Measurements from ENCODE around the gene SLC23A2. TPM values are rescaled to one million over a fixed set of nuclear protein-coding genes. Genes with fewer than 3 reads are reported as not detected.
A peak's percentile ranks its signal among the peaks of the same experiment; 100 is the strongest.

The SLC23A2 gene
- polyA plus RNA-seq, 3 donors: 3.3 to 28.4 (median 6.4) TPM

GRCh38 chr20:4952229-4952628 is 49.1 kb downstream of the SLC23A2 start:
- no peak overlapping the region for H3K27ac Mint-ChIP-seq
- peaks cover 6 to 31% of the 10 kb centered on the region in 2 donors for H3K36me3 ChIP-seq (replicated peaks in 1 of 2; ENCODE audit: control insufficient read depth in 1 of 2, insufficient read depth in 2 of 2, low read length in 2 of 2)

DNA sequence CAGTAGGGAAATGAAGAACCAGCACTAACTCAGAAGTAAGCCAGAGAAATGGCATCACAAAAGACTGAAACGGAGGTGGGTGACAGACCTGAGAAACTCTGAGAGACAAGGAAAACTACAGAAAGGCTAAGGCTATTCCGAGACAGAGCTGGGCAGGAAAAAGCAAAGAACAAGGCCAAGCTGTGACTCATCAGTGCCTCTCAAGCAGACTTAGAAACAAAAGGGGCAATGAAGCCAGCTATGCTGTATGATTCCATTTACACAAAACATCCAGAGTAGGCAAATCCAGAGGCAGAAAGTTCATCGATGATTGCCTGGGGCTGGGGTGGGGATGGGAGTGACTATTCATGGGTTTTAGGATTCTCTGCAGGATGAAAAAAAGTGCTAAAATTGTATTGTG is 50.0 kb downstream of the SLC23A2 start:
- Histone ChIP-seq H3K36me3 (replicated peaks in 1 of 2; ENCODE audit: control insufficient read depth in 1 of 2, insufficient read depth in 2 of 2, low read length in 2 of 2) (peaks cover 6 to 40% of the 10 kb centered on the region in 2 donors), H3K9ac (ENCODE audit: insufficient read depth, low read length, poor library complexity, severe bottlenecking) (no peak overlapping the region), H4K20me1 (ENCODE audit: insufficient read depth, low read length) (peaks cover 43% of the 10 kb centered on the region), H3K4me1 (ENCODE audit: control insufficient read depth in 1 of 2, insufficient read depth in 2 of 2, low read length in 2 of 2) (no peaks in the 10 kb centered on the region), H3K4me3 (replicated peaks in 1 of 3; ENCODE audit: low read depth in 2 of 3, low read length in 3 of 3) (no peak overlapping the region), H3K79me2 (ENCODE audit: insufficient read depth, low read length) (peaks cover 35% of the 10 kb centered on the region), H3K27me3 (ENCODE audit: control insufficient read depth in 2 of 2, insufficient read depth in 2 of 2, low read length in 2 of 2) (no peaks in the 10 kb centered on the region), H3K9me3 (replicated peaks in 1 of 2; ENCODE audit: control insufficient read depth in 1 of 2, insufficient read depth in 1 of 2, low read length in 2 of 2) (no peaks in the 10 kb centered on the region), H3K4me2 (replicated peaks; ENCODE audit: extremely low read depth, low read length, poor library complexity, severe bottlenecking) (no peak overlapping the region), H2AFZ (ENCODE audit: insufficient read depth, low read depth, low read length, poor library complexity, severe bottlenecking) (no peak overlapping the region), H3K27ac (ENCODE audit: low read depth in 1 of 2, low read length in 2 of 2) (no peak overlapping the region)
- H3K9me3 Mint-ChIP-seq: no peaks in the 10 kb centered on the region
- peaks cover 41 to 55% of the 10 kb centered on the region in 2 donors for H3K36me3 Mint-ChIP-seq
- intact Hi-C loops (cut with micrococcal nuclease): loop anchor here in 1 of 2 donors (10.0 kb wide), 1 partner anchor 346 kb away; no protein-coding TSS in a partner anchor
- H3K27ac Mint-ChIP-seq: peak overlapping the region in 2 of 7 donors; percentile 9 to 18
- H3K4me3 Mint-ChIP-seq: no peak overlapping the region
- H3K27me3 Mint-ChIP-seq (ENCODE audit: low read depth in 3 of 3): no peaks in the 10 kb centered on the region
- H3K4me1 Mint-ChIP-seq: peaks cover 17% of the 10 kb centered on the region
- DNase-seq: no peak
- 100% methylated on average over 1 of the region's 3 CpGs for WGBS (ENCODE audit: insufficient coverage)
- no peak for TF ChIP-seq CTCF (IDR thresholded peaks at IDR 0.05)

More at GRCh38 chr20:4952229-4952628, 49.1 kb downstream of the SLC23A2 start:
- no CpG with 5 or more reads among the region's 1 CpG for WGBS (ENCODE audit: insufficient coverage)
- no peaks in the 10 kb centered on the region for H3K4me1 ChIP-seq (ENCODE audit: control insufficient read depth in 1 of 2, insufficient read depth in 2 of 2, low read length in 2 of 2)
- Mint-ChIP-seq H3K4me3 (no peak overlapping the region), H3K9me3 (no peaks in the 10 kb centered on the region), H3K36me3 (peaks cover 33 to 46% of the 10 kb centered on the region in 2 donors), H3K27me3 (ENCODE audit: low read depth in 3 of 3) (no peaks in the 10 kb centered on the region), H3K4me1 (peaks cover 15% of the 10 kb centered on the region)
- no peaks in the 10 kb centered on the region for H3K9me3 ChIP-seq (replicated peaks in 1 of 2; ENCODE audit: control insufficient read depth in 1 of 2, insufficient read depth in 1 of 2, low read length in 2 of 2)
- no peak overlapping the region for H2AFZ ChIP-seq (ENCODE audit: insufficient read depth, low read depth, low read length, poor library complexity, severe bottlenecking)
- no peak overlapping the region for H3K4me3 ChIP-seq (replicated peaks in 1 of 3; ENCODE audit: low read depth in 2 of 3, low read length in 3 of 3)
- peaks cover 37% of the 10 kb centered on the region for H3K79me2 ChIP-seq (ENCODE audit: insufficient read depth, low read length)
- no peak for DNase-seq
- no peak overlapping the region for H3K9ac ChIP-seq (ENCODE audit: insufficient read depth, low read length, poor library complexity, severe bottlenecking)
- intact Hi-C loops (cut with micrococcal nuclease): loop anchor here in 1 of 2 donors (10.0 kb wide), 1 partner anchor 347 kb away; no protein-coding TSS in a partner anchor
- TF ChIP-seq CTCF (IDR thresholded peaks at IDR 0.05): no peak
- no peaks in the 10 kb centered on the region for H3K27me3 ChIP-seq (ENCODE audit: control insufficient read depth in 2 of 2, insufficient read depth in 2 of 2, low read length in 2 of 2)
- no peak overlapping the region for H3K4me2 ChIP-seq (replicated peaks; ENCODE audit: extremely low read depth, low read length, poor library complexity, severe bottlenecking)
- peaks cover 36% of the 10 kb centered on the region for H4K20me1 ChIP-seq (ENCODE audit: insufficient read depth, low read length)
- no peak overlapping the region for H3K27ac ChIP-seq (ENCODE audit: low read depth in 1 of 2, low read length in 2 of 2)
